ENCODE data around the gene PPFIBP2. TPM values are rescaled to one million over a fixed set of nuclear protein-coding genes. Genes with fewer than 3 reads are reported as not detected.

PPFIBP2 gene
- total and polyA plus RNA-seq, 10 of the 15 experiments (the other 5 are each of a cell fraction or from before 2014, with no cell fraction given): 17.3 to 56.3 (median 39.2) TPM

DNA sequence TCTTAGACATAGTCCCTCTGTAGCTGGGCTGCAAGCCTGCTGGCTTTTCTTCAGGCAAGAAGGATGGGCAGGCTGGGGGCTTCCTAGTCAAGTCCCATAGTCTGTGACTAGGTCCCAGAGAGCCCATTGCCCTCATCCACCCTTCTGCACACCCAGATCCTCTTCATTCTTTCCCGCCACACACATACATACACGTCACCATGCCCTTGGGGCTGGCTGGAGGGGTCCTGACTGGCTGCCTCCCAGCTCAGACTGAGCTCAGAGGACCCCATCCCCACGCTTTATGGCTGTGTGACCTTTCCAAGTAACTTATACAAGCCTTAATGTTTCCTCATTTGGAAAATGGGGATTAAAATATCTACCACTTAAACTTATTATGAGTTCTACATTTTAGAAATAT, 13.5 kb upstream of the PPFIBP2 start:
- TF ChIP-seq, protein P1, sequence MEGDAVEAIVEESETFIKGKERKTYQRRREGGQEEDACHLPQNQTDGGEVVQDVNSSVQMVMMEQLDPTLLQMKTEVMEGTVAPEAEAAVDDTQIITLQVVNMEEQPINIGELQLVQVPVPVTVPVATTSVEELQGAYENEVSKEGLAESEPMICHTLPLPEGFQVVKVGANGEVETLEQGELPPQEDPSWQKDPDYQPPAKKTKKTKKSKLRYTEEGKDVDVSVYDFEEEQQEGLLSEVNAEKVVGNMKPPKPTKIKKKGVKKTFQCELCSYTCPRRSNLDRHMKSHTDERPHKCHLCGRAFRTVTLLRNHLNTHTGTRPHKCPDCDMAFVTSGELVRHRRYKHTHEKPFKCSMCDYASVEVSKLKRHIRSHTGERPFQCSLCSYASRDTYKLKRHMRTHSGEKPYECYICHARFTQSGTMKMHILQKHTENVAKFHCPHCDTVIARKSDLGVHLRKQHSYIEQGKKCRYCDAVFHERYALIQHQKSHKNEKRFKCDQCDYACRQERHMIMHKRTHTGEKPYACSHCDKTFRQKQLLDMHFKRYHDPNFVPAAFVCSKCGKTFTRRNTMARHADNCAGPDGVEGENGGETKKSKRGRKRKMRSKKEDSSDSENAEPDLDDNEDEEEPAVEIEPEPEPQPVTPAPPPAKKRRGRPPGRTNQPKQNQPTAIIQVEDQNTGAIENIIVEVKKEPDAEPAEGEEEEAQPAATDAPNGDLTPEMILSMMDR (IDR thresholded peaks at IDR 0.05 in 2 of 3, conservative IDR thresholded peaks at IDR 0.05 in 1 of 3; ENCODE audit: control insufficient read depth in 2 of 3, extremely low read depth in 1 of 3, insufficient read depth in 1 of 3, low read depth in 3 of 3, low read length in 3 of 3): no peak
- TF ChIP-seq, protein P2, sequence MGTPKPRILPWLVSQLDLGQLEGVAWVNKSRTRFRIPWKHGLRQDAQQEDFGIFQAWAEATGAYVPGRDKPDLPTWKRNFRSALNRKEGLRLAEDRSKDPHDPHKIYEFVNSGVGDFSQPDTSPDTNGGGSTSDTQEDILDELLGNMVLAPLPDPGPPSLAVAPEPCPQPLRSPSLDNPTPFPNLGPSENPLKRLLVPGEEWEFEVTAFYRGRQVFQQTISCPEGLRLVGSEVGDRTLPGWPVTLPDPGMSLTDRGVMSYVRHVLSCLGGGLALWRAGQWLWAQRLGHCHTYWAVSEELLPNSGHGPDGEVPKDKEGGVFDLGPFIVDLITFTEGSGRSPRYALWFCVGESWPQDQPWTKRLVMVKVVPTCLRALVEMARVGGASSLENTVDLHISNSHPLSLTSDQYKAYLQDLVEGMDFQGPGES (IDR thresholded peaks at IDR 0.05): no peak
- TF ChIP-seq BMI1 (IDR thresholded peaks at IDR 0.05; ENCODE audit: borderline replicate concordance) (no peak), POU2F2 (IDR thresholded peaks at IDR 0.05; ENCODE audit: borderline replicate concordance, low read depth, low read length) (no peak), RAD21 (IDR thresholded peaks at IDR 0.05; ENCODE audit: insufficient read depth, low read depth, low read length) (no peak), ZNF384 (IDR thresholded peaks at IDR 0.05; ENCODE audit: borderline replicate concordance, low read depth, low read length) (no peak)
- TF ChIP-seq, protein P3, sequence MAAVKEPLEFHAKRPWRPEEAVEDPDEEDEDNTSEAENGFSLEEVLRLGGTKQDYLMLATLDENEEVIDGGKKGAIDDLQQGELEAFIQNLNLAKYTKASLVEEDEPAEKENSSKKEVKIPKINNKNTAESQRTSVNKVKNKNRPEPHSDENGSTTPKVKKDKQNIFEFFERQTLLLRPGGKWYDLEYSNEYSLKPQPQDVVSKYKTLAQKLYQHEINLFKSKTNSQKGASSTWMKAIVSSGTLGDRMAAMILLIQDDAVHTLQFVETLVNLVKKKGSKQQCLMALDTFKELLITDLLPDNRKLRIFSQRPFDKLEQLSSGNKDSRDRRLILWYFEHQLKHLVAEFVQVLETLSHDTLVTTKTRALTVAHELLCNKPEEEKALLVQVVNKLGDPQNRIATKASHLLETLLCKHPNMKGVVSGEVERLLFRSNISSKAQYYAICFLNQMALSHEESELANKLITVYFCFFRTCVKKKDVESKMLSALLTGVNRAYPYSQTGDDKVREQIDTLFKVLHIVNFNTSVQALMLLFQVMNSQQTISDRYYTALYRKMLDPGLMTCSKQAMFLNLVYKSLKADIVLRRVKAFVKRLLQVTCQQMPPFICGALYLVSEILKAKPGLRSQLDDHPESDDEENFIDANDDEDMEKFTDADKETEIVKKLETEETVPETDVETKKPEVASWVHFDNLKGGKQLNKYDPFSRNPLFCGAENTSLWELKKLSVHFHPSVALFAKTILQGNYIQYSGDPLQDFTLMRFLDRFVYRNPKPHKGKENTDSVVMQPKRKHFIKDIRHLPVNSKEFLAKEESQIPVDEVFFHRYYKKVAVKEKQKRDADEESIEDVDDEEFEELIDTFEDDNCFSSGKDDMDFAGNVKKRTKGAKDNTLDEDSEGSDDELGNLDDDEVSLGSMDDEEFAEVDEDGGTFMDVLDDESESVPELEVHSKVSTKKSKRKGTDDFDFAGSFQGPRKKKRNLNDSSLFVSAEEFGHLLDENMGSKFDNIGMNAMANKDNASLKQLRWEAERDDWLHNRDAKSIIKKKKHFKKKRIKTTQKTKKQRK (IDR thresholded peaks at IDR 0.05; ENCODE audit: low read depth, low read length): no peak
- no TSS peak for BruUV-seq (replicated peaks)
- no peak overlapping the region for H2AFZ ChIP-seq (ENCODE audit: control insufficient read depth, low read depth, low read length)
- no peaks in the 10 kb centered on the region for H3K9me3 ChIP-seq (replicated peaks; ENCODE audit: control insufficient read depth, insufficient read depth, low read length)
- POLR2A ChIA-PET: interaction anchor here (2.2 kb wide), 1 partner anchor 11 kb away, joined by 11 read pairs; no protein-coding TSS in a partner anchor
- 95% methylated on average over 3 of the region's 3 CpGs for WGBS (ENCODE audit: insufficient coverage, insufficient replicate concordance, low lambda C conversion rate, missing lambda C conversion rate)
- no peaks in the 10 kb centered on the region for H3K27me3 ChIP-seq (replicated peaks in 1 of 2; ENCODE audit: control insufficient read depth in 2 of 2, insufficient read depth in 2 of 2, low read length in 1 of 2)
- CTCF ChIA-PET: interaction anchor here (7.4 kb wide), 1 partner anchor 10 kb away, joined by 65 read pairs; the partner anchor contains the start of gene PPFIBP2
- no peak overlapping the region for H3K4me3 ChIP-seq
- H3K9ac ChIP-seq (ENCODE audit: control insufficient read depth, insufficient read depth, low read length): no peak overlapping the region
- RAD21 ChIA-PET (ENCODE audit: unreplicated experiment): no interaction called here
- FAIRE-seq (no peak), ATAC-seq (no peak), DNase-seq (ENCODE audit: low read depth, low spot score) (no peak)
- intact Hi-C loops (cut with micrococcal nuclease; ENCODE audit: unreplicated experiment) (no loop called here), in situ Hi-C loops (cut with MboI) (loop anchor here (25.0 kb wide), 1 partner anchor 1813 kb away; the partner anchor contains the start of genes TRIM22 and TRIM5)
- no peak overlapping the region for H3K4me2 ChIP-seq (ENCODE audit: control insufficient read depth, insufficient read depth)
- H3K4me1 ChIP-seq (ENCODE audit: control insufficient read depth, insufficient read depth, low read length): peaks cover 27% of the 10 kb centered on the region
- no peaks in the 10 kb centered on the region for H4K20me1 ChIP-seq (ENCODE audit: control insufficient read depth, insufficient read depth)
- no peaks in the 10 kb centered on the region; a peak in 1 of 4 replicates for H3K36me3 ChIP-seq (ENCODE audit: control insufficient read depth in 2 of 2, insufficient read depth in 2 of 2, low read length in 1 of 2)
- no peaks in the 10 kb centered on the region for H3K79me2 ChIP-seq (ENCODE audit: control insufficient read depth, insufficient read depth, low read length)
- SMC1A ChIA-PET (ENCODE audit: uncharacterized antibody, unreplicated experiment): interaction anchor here (0.8 to 2.9 kb wide), 4 partner anchors 10 to 58 kb away, joined by 4 to 18 read pairs (median 6); partner anchors contain the start of gene PPFIBP2
- no peak overlapping the region for H3K27ac ChIP-seq (ENCODE audit: control insufficient read depth, insufficient read depth)

Measured in GM12878 (cell line).